Aorta (tissue), 5 donors: ENCODE data around the gene RALB. TPM values are rescaled to one million over a fixed set of nuclear protein-coding genes. Genes with fewer than 3 reads are reported as not detected.
A peak's percentile ranks its signal among the peaks of the same experiment; 100 is the strongest.

ENCODE experiments used
- ATAC-seq: fragments of 200-7000 bp; cut with Tn5 transposase; one replicate; pipeline ENCODE4 v1.9.1; 2022; ENCODE audit warnings: moderate library complexity; ENCODE audit not compliant: low FRiP score
- DNase-seq, 2 donors: peaks; one replicate each; pipeline ENCODE4 v3.0.0-alpha.2; 2020
- H3K27ac ChIP-seq, 2 donors: one replicate each; pipeline ENCODE4 v1.5.1; 2013; ENCODE audit warnings: low read length in 2 of 2, mild to moderate bottlenecking in 2 of 2, moderate library complexity in 2 of 2, control low read depth in 1 of 2, inconsistent platforms in 1 of 2, low read depth in 1 of 2
- H3K27me3 ChIP-seq, 2 donors: one replicate each; pipeline ENCODE4 v1.6.1; 2013; ENCODE audit warnings: control low read depth in 1 of 2, low read length in 1 of 2, mild to moderate bottlenecking in 1 of 2, moderate library complexity in 1 of 2; ENCODE audit not compliant: insufficient read depth in 2 of 2, control insufficient read depth in 1 of 2
- H3K36me3 ChIP-seq, 2 donors: one replicate each; pipeline ENCODE4 v1.6.1; 2013; ENCODE audit warnings: control low read depth in 1 of 2, low read length in 1 of 2, mild to moderate bottlenecking in 1 of 2; ENCODE audit not compliant: insufficient read depth in 2 of 2, control insufficient read depth in 1 of 2
- H3K4me1 ChIP-seq, 2 donors: one replicate each; pipeline ENCODE4 v1.6.1; 2013; ENCODE audit warnings: low read length in 2 of 2, control low read depth in 1 of 2, mild to moderate bottlenecking in 1 of 2, moderate library complexity in 1 of 2; ENCODE audit not compliant: insufficient read depth in 2 of 2, control insufficient read depth in 1 of 2
- H3K4me3 ChIP-seq, 2 donors: one replicate each; pipeline ENCODE4 v1.5.1; 2013; ENCODE audit warnings: low read length in 2 of 2, control low read depth in 1 of 2, mild to moderate bottlenecking in 1 of 2
- H3K9me3 ChIP-seq: one replicate; pipeline ENCODE4 v1.6.1; 2013; ENCODE audit warnings: mild to moderate bottlenecking, low read length; ENCODE audit not compliant: control insufficient read depth
- WGBS, 2 donors: extraction: QIAGEN DNeasy Blood & Tissue Kit; methylation state at CpG; one replicate each; pipeline ENCODE4 v1.1.7; 2013; 5-methylcytosine and 5-hydroxymethylcytosine counted together
- intact Hi-C, 2 donors: fragments of 100-400 bp; cut with DNase I; formaldehyde crosslinking; loops; one replicate each; pipeline versions ENCODE4 v1.14.2 to v1.15.0; 2022
- polyA plus RNA-seq, 2 donors: library from polyadenylated mRNA; stranded (reverse); fragments of 200-250 nt; gene quantifications; one replicate each; pipeline ENCODE4 v1.2.3, GENCODE V29; 2013
- total RNA-seq, 2 donors: library from RNA; stranded (reverse); fragmentation: NEBNext Ultra II Directional; extraction: Animal tissue kit (Norgen Biotek cat#: 25700); gene quantifications; one replicate each; pipeline ENCODE4 v1.2.1, GENCODE V29; 2021
- donor health status: healthy with polysubstance abuse.
- donor health status: Bipolar disorder and iron deficiency.
- donor health status: DM: no; HTN: no; CAD: no.
- donor health status: DM: no; HTN: no; CAD: no.
- donor health status: DM: yes; HTN: yes; CAD: no.

Gene RALB
- total and polyA plus RNA-seq, 4 donors: 43.3 to 80.3 (median 50.1) TPM

GRCh38 chr2:120237491-120237902 lies 15.2 kb upstream of the RALB start:
- WGBS, 2 donors: 89 to 91% methylated on average over 10 of the region's 10 CpGs
- ATAC-seq (no peak), DNase-seq (no peak)
- intact Hi-C loops: no loop called here
- H3K9me3 ChIP-seq: no peaks in the 10 kb centered on the region
- H3K27me3 ChIP-seq: no peaks in the 10 kb centered on the region
- H3K4me1 ChIP-seq: no peaks in the 10 kb centered on the region
- no peak overlapping the region for H3K4me3 ChIP-seq
- no peaks in the 10 kb centered on the region for H3K36me3 ChIP-seq
- H3K27ac ChIP-seq: no peak overlapping the region

GRCh38 chr2:120238728-120239487 lies 13.7 kb upstream of the RALB start:
- Histone ChIP-seq H3K4me3 (no peak overlapping the region), H3K27ac (no peak overlapping the region), H3K4me1 (no peaks in the 10 kb centered on the region), H3K27me3 (no peaks in the 10 kb centered on the region), H3K9me3 (no peaks in the 10 kb centered on the region), H3K36me3 (no peaks in the 10 kb centered on the region)
- 81 to 89% methylated on average over 22 of the region's 22 CpGs for WGBS, 2 donors
- peak; percentile 51 for ATAC-seq
- DNase-seq: peak; percentile 72 to 88
- intact Hi-C loops: no loop called here

DNA sequence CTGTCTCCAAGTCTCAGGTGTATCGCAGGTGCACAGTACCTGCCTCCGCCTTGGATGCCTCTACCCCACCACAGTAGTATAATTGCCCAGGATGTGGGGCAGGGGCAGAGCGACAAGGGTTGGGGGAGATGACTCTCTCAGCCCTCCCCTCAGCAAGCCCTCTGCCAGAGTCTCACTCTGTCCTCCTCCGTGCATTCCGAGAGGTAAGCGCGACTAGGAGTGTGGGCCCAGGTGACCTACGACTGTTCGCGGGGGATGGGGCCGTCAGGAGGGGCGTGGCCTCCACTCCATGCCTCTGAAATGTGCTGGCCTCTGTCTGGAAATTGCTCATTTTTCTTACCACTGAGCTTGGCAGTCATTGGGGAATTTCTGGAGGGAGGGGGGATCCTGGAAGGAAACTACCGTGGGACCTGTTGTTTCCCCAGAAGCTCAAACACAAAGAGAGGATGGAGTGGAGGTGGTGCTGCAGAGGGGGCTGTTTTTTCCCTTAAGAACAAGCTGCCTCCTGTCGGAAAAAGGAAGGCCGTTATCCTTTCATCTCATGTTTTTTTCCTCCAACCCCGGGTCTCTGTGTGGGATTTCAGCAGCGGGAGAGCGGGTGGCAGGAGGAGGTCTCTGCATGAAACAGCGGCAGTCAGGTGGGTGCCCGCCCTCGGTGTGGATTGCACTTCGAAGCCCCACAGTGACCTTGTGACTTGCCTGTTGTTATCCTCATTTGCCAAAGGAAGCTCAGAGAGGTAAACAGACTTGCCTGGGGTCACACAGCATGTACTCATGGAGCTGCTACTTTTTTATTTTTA lies 13.0 kb upstream of the RALB start:
- 21 to 26% methylated on average over 22 of the region's 22 CpGs for WGBS, 2 donors
- no peaks in the 10 kb centered on the region for H3K4me1 ChIP-seq
- H3K4me3 ChIP-seq: no peak overlapping the region
- H3K27me3 ChIP-seq: no peaks in the 10 kb centered on the region
- no peaks in the 10 kb centered on the region for H3K9me3 ChIP-seq
- peak; percentile 72 for ATAC-seq
- intact Hi-C loops: no loop called here
- H3K27ac ChIP-seq: no peak overlapping the region
- peak; percentile 75 to 90 for DNase-seq
- H3K36me3 ChIP-seq: no peaks in the 10 kb centered on the region

DNA sequence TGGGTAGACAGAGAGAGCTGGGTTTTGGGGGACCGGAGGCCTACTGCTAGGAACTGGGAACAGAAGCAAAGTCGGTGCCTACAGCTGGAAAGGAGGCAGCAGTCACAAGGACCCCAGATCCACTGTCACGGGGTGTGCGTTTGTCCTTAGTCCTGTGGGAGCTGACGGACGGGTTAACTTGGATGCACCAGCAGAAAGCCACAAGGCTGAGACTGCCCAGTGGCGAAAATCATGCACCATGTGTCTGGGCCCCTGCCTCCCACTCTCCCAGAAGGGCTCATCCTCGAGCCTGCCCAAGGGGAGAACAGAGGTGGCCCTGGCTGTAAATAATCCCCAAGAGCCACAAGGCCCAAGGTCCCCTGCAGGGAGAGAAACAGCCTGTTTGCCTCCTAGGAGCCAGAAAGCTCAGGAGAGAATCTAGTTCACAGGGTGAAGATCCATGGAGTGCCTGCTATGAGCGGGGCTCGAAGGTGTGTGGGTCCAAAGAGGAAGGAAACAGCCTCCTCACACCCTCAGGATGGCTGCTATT lies 11.7 kb upstream of the RALB start:
- WGBS, 2 donors: 97 to 98% methylated on average over 10 of the region's 10 CpGs
- no peak for ATAC-seq
- no peak overlapping the region for H3K4me3 ChIP-seq
- no peak for DNase-seq
- no peaks in the 10 kb centered on the region for H3K27me3 ChIP-seq
- no peaks in the 10 kb centered on the region for H3K36me3 ChIP-seq
- no peaks in the 10 kb centered on the region for H3K4me1 ChIP-seq
- no peaks in the 10 kb centered on the region for H3K9me3 ChIP-seq
- intact Hi-C loops: no loop called here
- H3K27ac ChIP-seq: no peak overlapping the region

DNA sequence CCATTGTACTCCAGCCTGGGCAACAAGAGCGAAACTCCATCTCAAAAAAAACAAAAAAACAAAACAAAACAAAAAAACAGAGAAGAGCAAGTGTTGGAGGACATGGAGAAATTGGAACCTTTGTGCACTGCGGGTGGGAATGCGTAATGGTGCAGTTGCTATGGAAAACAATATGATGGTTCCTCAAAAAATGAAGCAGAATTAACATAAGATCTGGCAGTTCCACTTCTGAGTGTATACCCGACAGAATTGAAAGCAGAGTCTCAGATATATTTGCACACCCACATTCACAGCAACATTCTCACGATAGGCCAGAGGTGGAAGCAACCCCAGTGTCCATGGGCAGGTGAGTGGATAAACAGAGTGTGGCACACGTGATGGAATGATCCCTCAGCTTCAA lies 11.0 kb upstream of the RALB start:
- Histone ChIP-seq H3K4me1 (no peaks in the 10 kb centered on the region), H3K9me3 (no peaks in the 10 kb centered on the region), H3K36me3 (no peaks in the 10 kb centered on the region), H3K4me3 (no peak overlapping the region), H3K27me3 (no peaks in the 10 kb centered on the region), H3K27ac (no peak overlapping the region)
- DNase-seq (no peak), ATAC-seq (no peak)
- WGBS, 2 donors: 89 to 92% methylated on average over 6 of the region's 6 CpGs
- intact Hi-C loops: no loop called here

DNA sequence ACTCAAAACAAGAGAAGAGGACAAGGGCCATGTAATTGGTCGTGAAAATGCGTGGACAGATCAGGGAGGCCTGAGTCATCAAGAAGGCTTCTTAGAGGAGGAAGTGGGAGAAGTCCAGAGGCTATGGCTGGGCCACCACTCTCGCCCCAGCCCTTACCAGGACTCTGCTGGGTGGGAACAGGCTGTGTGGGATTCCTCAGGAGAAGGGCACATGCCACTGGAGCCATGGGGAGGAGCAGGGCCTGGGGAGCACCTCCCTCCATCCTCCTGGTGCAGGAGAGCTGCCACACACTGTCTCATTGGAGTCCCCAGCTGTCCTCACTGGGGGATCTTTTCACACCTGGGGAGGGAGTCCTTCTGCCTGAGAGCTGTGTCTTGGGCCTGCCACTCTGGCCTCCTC lies 9.4 kb upstream of the RALB start:
- Histone ChIP-seq H3K27ac (no peak overlapping the region), H3K9me3 (no peaks in the 10 kb centered on the region), H3K36me3 (no peaks in the 10 kb centered on the region), H3K4me1 (no peaks in the 10 kb centered on the region), H3K27me3 (no peaks in the 10 kb centered on the region), H3K4me3 (no peak overlapping the region)
- WGBS, 2 donors: 85 to 97% methylated on average over 3 of the region's 3 CpGs
- intact Hi-C loops: no loop called here
- DNase-seq: no peak
- no peak for ATAC-seq

DNA sequence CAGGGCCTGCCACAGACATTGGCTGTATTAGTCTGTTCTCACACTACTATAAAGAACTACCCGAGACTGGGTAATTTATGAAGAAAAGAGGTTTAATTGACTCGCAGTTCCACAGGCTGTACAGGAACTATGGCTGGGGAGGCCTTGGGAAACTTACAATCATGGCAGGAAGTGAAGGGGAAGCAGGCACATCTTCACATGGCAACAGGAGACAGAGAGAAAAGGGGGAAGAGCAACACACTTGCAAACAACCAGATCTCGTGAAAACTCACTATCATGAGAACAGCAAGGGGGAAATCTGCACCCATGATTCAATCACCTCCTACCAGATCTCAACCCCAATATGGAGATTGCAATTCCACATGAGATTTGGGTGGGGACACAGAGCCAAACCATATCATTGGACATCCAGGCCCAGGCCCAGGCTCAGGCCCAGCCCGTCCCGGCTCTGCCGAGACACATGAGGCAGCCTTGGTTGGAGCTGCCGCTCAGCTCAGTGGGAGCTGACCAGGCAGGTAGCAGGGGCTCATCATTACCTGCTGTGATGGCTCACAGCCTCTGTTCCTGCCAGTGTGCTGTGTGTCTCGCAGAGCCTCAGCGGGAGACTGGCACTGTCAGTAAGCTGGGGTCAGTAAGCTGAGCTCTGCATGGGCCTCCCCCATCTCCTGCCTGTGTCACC lies 8.6 kb upstream of the RALB start:
- Histone ChIP-seq H3K36me3 (no peaks in the 10 kb centered on the region), H3K4me1 (no peaks in the 10 kb centered on the region), H3K27me3 (no peaks in the 10 kb centered on the region), H3K4me3 (no peak overlapping the region), H3K9me3 (no peaks in the 10 kb centered on the region), H3K27ac (no peak overlapping the region)
- DNase-seq: no peak
- no peak for ATAC-seq
- intact Hi-C loops: no loop called here
- WGBS, 2 donors: 97 to 99% methylated on average over 9 of the region's 9 CpGs

DNA sequence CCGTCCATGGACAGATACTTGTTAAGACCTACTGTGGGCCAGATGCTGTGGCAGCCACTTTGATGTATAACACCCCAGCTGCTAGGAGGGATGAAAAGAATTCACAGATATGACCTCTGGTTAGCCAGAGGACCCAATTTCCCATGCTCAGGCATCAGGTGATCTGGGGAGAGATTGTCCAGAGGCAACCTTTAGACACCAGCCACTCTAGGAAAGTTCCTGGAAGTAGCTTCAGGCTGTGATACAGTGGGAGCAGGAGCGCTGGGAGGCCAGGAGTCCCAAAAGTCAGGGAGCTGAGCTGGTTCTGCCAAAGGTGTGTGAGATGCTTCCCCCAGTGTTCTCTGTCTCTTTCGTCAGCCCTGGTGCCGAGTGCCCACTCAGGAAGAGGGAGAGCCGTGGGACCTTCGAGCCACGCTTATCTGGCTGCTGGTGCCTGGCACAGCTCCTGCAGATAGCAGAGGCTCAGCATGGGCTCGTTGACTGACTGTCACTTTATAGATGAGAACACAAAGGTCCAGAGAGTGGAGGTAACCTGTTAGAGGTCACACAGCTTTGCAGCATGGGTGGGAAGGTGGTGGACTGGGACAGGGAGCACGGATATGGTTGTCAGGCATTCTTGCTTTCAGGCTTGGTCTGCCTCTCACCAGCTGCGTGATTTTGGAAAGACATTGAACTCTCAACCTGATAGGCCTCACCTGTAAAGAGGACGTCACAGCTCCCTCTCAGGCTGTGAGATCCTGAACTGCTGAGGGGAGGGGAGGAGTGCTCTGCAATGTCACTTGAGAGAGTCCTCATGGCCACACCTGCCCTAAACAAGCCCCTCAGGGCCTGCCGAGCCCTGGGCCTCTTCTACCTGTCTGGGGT lies 7.8 kb upstream of the RALB start:
- no peaks in the 10 kb centered on the region for H3K4me1 ChIP-seq
- 84 to 88% methylated on average over 12 of the region's 12 CpGs for WGBS, 2 donors
- H3K9me3 ChIP-seq: no peaks in the 10 kb centered on the region
- no peak for DNase-seq
- H3K27me3 ChIP-seq: no peaks in the 10 kb centered on the region
- ATAC-seq: no peak
- no peaks in the 10 kb centered on the region for H3K36me3 ChIP-seq
- H3K27ac ChIP-seq: no peak overlapping the region
- no peak overlapping the region for H3K4me3 ChIP-seq
- intact Hi-C loops: no loop called here
